NCI-H2227 (cell line): ENCODE data around the gene SLC4A1.

Source experiments
- DNase-seq: peaks from one replicate; lab custom pipeline; 2025; ENCODE audit not compliant: unreplicated experiment; lab: John Stamatoyannopoulos, UW

The SLC4A1 gene

GRCh38 chr17:44221862-44222111 lies 46.1 kb downstream of the SLC4A1 start:
- no peak for DNase-seq

DNA sequence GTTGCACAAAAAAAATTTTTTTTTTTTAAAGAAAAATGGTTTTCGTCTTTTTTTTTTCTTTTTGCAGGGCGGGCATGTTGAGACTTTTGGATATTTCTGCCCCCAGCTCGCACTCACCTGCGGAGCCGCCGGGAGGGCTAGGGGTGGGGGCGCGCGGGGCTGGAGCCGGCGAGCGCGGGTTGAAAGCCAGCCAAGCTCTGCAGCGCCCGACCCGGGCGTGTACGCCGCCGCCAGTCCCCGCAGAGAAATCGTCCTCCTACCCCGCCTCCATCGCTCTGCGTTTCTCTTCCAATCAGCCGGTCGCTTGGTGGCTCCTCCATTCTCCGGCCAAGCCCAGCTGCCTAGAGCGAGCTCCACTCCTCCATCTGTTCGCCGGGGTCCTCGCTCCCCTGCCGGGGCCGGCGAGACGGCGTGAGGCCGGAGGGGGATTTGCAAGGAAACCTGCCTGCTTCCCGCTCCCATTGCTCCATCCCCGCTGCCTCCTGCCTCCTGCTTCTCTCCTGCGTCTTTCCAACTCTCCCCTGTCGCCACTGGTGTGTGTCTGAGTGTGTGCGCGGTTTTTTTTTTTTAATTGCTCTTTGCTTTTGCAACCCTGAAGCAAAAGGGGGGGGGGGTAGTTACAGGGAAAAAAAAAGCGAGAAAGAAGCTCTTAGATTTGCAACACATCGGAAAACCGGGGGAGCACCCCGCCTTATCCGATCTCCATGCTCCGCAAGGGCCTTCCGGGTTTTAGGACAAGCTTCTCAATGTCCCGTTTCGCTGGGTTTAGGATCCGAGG lies 46.7 kb downstream of the SLC4A1 start:
- peak; percentile 85 for DNase-seq

GRCh38 chr17:44220213-44221083 lies 47.5 kb downstream of the SLC4A1 start:
- DNase-seq: peak; percentile 70

- DNase-seq: peak; percentile 89
Observed at GRCh38 chr17:44219616-44220212, 48.2 kb downstream of the SLC4A1 start, which contains the start of gene UBTF. TSS of gene UBTF (minus strand) at chr17:44219675. CDS start at chr17:44218229, 1,446 bp downstream.

DNA sequence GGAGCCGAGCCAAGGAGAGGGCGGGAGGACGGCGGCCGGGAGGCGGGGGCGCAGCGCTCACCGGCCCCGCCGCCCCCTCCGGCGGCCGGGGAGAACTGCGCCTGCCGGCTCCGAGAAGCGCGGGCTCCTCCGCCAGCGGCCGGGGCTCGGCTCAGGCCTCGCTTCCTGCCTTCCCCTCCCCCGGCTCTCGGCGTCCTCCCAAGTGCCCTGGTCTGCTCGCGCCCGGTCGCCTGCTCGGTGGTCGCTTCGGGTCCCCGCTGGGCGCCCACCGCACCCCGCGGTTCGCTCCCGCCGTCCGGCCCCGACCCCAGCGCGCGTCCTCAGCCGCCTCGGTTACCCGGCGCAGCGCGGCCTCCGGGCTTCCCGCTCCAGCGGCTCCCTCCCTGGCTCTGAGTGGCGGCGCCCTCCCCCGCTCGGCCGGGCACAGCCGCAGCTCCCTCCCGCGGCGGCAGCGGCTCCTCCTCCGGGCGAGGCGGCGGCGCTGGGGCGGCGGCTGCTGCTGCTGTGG lies 48.8 kb downstream of the SLC4A1 start:
- peak; percentile 81 for DNase-seq

DNA sequence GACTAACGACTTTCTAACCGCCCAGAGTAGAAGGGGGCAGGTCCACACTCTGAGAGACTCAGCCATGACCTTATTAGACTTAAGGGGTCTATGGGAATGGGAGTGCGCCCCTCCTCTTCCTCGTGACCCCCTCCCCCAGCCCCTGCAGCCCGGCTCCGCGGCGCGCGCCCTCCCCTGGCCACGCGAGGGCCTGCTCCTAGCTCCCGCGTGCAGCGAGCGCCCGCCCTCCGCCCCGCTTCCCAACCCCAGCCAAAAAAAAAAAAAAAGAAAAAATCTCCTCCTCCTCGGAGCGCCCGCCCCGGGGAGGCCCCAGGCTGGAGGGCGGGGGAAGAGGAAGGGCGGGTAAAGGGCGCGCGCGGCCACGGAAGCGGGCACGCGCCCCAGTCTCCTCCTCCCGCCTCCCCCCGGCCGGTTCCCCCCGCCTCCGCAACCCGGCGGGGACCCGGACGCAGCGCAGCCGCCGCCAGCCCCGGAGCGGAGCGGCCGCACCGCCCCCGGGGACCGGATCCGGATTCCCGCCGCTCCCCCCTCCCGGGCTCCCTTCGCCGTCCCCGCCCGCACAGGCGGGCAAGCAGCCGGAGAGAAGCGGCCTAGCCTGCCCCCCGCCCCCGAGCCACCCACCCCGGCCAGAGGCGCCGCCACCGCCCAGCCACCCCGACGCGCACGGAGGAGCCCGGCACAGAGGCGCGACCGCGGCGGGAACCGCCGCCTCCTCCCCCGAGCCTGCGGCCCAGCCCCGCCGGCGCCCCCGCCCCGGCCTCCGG lies 49.4 kb downstream of the SLC4A1 start:
- DNase-seq: peak; percentile 96

GRCh38 chr17:44217738-44218343 lies 50.1 kb downstream of the SLC4A1 start:
- no peak for DNase-seq

- DNase-seq: no peak
Observed at GRCh38 chr17:44216694-44217093, 51.2 kb downstream of the SLC4A1 start.

DNA sequence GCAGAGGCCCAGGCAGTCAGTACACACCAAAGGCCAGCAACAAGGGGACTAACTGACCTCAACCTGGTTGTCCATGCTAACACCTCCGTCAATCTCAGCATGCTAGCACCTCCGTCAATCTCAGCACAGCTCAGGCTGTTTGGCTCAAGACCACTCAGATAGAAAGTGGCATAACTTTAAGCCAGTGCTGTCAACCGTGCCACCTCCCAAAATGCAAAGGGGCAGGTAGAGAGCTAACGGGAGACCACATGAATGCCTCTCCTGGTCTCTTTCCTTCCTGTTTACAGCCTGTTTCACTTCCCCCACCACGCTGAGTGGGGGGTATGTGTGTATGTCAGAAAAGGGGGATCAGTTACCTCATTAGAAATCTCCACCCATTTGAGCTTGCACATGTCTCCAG lies 51.8 kb downstream of the SLC4A1 start:
- no peak for DNase-seq

- DNase-seq: no peak
Observed at GRCh38 chr17:44214896-44215295, 53.0 kb downstream of the SLC4A1 start.

DNA sequence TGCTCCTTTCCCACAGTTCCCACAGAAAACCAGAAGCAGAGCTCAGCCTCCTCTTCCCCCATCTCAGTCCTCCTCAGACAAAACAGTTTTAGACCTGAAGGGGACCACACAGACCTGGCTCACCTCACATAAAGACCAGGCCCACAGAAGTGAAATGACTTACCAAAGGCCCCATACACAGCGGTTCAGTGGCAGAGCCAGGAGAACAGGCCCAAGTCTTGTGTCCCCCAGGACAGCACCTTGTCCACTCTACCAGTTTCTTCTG lies 53.8 kb downstream of the SLC4A1 start:
- no peak for DNase-seq

DNA sequence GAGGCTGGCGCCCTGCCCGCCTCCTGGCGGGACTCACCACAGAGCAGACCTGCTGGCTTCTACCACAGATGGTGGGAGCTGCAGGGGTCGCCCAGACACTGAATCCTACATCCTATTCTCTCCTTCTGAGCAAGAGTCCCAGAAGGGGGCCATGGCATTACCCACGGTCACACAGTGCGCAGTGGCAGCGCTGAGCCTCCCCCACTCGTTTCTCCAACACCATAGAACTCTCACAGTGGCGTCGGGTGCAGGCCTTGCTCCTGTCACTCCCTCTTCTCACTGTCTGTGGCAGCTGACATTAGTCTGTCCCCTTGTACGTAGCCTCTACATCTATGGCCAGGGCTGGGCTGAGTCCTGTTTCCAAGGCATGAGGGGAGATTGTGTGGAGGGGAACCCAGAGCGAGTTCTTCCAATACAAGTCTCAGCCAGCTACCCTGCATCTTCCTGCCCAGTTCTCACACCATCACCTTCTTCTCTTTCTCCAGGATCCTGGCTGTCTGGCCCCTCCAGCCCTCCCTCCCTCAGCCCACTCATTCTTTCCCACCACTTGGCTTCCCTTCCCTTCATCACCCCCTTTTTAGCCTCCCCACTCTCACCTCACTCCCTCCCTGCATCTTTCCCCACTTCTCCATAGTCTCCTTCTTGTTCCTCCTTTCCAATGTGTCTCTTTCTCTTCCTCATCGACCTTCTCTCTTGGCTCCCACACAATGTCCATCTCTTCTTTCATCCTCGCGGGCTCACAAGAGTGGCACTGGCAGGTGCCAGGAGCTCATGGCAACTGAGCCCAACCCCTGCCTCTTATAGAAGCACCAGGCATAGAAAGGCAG lies 54.3 kb downstream of the SLC4A1 start:
- no peak for DNase-seq

- DNase-seq: no peak
Observed at GRCh38 chr17:44212507-44213402, 55.2 kb downstream of the SLC4A1 start.

DNA sequence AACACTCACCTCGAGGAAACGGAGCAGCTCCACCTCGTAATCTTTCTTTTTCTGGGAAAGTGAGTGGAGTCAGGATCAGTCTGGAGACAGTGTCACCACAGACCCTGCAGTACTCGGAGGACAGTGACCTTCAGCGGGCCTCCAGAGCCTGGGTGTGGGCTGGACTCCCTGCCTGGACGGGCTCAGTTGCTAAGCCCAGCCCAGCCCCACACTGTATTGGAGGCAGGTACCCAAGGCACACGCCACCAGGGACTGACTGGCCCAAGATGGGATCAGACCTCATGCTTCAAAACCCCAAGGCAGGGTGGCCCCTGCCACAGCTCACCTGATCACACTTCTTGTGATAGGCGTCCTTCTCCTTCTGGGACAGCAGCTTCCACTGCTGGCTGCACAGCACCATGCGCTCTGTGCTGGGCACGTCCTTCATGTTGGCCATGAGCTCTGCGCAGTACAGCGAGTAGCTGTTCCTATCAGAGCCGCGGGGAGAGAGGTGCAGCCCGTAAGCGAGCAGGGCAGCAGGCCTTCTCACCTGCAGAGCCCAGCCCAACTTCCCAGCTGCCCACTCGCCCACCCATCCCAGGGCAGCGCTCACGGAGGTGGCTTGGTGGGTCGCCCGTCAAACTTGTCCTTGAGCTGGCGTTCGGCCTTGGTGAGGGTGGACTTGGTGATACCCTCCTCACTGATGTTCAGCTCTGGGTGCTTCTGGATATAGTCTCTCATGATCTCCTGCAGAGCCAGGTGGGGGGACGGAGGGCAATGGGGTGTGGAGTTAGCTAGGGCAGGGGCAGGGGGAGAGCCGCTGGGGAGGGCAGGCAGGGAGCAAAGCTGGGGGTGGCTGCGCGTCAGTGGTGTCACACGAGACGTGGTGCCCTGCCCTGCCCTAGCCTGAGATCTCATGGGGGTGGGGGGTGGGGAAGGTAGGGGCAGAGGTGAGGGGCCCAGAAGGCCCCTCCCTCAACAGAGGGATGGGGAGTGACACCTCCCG lies 56.4 kb downstream of the SLC4A1 start:
- no peak for DNase-seq

DNA sequence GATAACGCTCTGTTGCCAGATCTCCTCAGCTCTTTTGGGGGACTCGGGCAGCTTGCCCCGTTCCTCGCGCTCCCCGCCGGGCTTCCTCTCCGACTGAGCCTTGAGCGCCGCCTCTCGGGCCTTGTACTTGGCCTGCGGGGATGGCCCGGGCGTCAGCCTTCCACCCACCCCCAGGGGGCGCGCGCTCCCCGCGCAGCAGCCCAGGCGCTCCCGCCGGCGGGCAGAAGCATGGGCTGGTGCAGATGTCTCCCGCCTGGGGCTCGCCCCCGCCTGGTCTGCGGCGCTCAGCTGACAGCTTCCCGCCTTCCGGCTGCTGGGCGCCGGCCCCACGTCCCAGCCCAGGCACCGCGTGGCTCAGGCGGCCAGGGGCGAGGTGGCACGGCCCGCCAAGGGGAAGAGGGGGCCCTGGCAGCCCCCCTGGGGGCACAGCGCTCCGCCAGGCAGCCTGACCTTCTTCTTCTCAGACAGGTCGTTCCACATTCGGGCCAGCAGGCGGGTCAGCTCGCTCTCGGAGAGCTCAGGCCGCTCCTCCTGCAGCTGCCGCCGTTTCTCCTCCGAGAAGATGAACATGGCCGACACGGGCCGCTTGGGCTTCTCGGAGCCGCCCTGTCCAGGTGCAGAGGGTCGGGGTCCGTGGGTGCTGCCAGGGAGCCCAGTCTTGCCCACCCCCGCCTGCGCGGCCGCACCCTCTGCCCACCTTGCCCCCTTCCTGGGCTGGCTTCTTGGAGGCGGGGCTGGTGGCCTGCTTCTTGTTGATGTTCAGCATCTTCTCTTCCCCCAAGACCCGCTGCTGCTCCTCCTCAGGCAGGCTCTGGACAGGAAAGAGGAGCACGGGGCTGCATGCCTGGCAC lies 57.4 kb downstream of the SLC4A1 start:
- DNase-seq: peak; percentile 93

DNA sequence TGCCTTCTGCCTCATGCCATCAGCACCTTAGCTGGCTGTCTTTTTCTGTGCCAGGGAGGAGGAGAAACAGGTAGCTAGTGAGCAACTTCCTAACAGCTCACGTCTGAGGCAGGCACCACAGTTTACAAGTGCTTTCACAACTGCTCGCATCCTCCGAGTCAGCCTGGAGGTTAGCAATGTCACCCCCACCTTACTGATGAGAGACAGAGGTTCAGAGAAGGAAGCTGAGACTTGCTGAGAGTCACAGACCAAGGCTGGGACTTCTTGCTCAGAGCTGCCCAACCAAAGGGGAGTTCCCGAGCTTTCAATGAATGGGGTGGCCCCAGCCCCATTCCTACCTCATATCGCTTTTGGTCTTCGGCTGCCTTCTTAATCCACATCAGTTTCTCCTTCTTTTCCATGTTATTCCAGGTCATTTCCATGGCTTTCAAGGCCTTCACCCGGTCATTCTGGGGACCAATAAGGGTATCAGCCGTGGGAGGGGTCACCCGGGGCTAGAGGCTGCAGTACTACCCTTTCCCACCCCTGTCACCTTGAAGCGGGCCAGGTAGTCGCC lies 58.1 kb downstream of the SLC4A1 start:
- DNase-seq: no peak

GRCh38 chr17:44207743-44208142 lies 60.2 kb downstream of the SLC4A1 start:
- no peak for DNase-seq
